Heart left ventricle (tissue), 13 donors: ENCODE measurements around the gene PLIN5.

Experiments used
- POLR2A ChIP-seq, 2 donors: fragments of 450-650 bp; IDR thresholded peaks; one replicate each; pipeline ENCODE4 v1.6.1; 2017; ENCODE audit warnings: antibody characterized with exemption in 2 of 2, mild to moderate bottlenecking in 2 of 2, moderate library complexity in 2 of 2
- TF ChIP-seq, protein P1 (sequence below), 12 donors: fragments of 200-600 bp; sonication (generic) in 4 of 12; IDR thresholded peaks; one replicate each; pipeline versions ENCODE4 v1.5.0 to v1.8.0; 2018 to 2022; ENCODE audit warnings: antibody characterized with exemption in 12 of 12, mild to moderate bottlenecking in 5 of 12
- donor health status: ischemic (EF 13 %, LVEDD 7.1; RV severe dilation, severe dysfunction).
- donor health status: DM: no; HTN: yes; CAD: no.
- donor health status: DM: no; HTN: no; CAD: no.
- donor health status: ischemic (EF 25% LVEDD 6.9; RV normal size, moderate dysfunction).
- donor health status: ischemic (EF 25% LVEDD 5.7; RV mildly dilated, moderate dysfunction).
- donor health status: ischemic (EF 35%, LVEDD 5.7; RV mildly dilated, moderate dysfunction).
- donor health status: nonischemic (EF 11% LVEDD 7.7; RV severe dilation, severe dysfunction).
- donor health status: DM: yes; HTN: yes; CAD: no.
- donor health status: PGD.
- donor health status: ischemic (EF 29% LVEDD 5.4; RV normal size, mild dysfunction).
- donor health status: nonischemic (EF 23%, LVEDD 6.1; RV moderate dilation, normal function).

DNA sequence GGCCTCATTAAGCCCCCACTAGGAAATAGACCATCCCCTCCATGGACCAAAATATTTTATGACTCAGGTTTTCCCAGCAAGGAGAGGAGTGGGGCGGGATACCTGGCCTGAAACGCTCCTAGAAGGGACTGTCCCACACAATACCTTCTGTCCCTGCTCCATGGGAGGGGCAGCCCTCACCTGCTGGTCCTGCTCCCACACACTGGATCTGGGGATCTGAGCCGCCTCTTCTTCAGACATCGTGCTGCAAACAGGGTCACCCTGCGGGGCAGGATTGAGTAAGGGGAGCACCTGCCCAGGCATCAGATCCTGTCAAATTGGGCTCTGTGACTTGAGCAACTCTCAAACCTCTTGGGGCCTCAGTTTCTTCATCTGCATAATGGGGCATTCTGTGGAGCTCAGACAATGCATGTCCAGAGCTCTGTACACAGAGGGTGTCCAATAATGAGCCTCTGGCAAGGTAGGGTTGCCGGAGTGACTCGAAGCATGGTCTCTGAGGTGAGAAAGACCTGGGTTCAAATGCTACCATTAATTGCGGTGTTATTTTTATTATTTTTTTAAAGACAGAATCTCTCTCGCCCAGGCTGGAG, 1.1 kb downstream of the PLIN5 start:
- TF ChIP-seq, protein P1, sequence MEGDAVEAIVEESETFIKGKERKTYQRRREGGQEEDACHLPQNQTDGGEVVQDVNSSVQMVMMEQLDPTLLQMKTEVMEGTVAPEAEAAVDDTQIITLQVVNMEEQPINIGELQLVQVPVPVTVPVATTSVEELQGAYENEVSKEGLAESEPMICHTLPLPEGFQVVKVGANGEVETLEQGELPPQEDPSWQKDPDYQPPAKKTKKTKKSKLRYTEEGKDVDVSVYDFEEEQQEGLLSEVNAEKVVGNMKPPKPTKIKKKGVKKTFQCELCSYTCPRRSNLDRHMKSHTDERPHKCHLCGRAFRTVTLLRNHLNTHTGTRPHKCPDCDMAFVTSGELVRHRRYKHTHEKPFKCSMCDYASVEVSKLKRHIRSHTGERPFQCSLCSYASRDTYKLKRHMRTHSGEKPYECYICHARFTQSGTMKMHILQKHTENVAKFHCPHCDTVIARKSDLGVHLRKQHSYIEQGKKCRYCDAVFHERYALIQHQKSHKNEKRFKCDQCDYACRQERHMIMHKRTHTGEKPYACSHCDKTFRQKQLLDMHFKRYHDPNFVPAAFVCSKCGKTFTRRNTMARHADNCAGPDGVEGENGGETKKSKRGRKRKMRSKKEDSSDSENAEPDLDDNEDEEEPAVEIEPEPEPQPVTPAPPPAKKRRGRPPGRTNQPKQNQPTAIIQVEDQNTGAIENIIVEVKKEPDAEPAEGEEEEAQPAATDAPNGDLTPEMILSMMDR (IDR thresholded peaks at IDR 0.05), result no peak
- TF ChIP-seq POLR2A (IDR thresholded peaks at IDR 0.05), result no peak
